Brain microvascular endothelial cell (primary cell): ENCODE data around the gene DKK3.
A peak's percentile ranks its signal among the peaks of the same experiment; 100 is the strongest.

ENCODE experiments used
- DNase-seq: peaks from one replicate; pipeline ENCODE4 v3.0.0-alpha.2; 2020
- H3K27ac ChIP-seq: fragments of 250-450 bp; sonication (Bioruptor Pico); 2 replicates; pipeline ENCODE4 v1.5.1; 2020; ENCODE audit warnings: mild to moderate bottlenecking, moderate library complexity
- H3K27me3 ChIP-seq: fragments of 250-450 bp; sonication (Bioruptor Pico); replicated peaks from 2 replicates; pipeline ENCODE4 v1.5.1; 2020; ENCODE audit warnings: mild to moderate bottlenecking
- H3K36me3 ChIP-seq: fragments of 250-450 bp; sonication (Bioruptor Pico); replicated peaks from 2 replicates; pipeline ENCODE4 v1.5.1; 2020; ENCODE audit warnings: mild to moderate bottlenecking
- H3K4me3 ChIP-seq: 2 replicates; pipeline ENCODE4 v1.5.1; 2011; ENCODE audit warnings: low read depth, mild to moderate bottlenecking, control low read depth, low read length, moderate library complexity
- CTCF ChIP-seq: IDR thresholded peaks from 2 replicates; pipeline ENCODE4 v1.5.1; 2011; ENCODE audit warnings: low read depth, mild to moderate bottlenecking, moderate library complexity, low read length, control low read depth, inconsistent platforms; ENCODE audit errors: missing control alignments
- in situ Hi-C: cut with HindIII; loops from 2 replicates; pipeline ENCODE4 v1.10.0; 2017; ENCODE audit warnings: low sequenced_read_pairs, low pct_ligation_motif_present

The DKK3 gene

GRCh38 chr11:12008790-12009616, 577 bp upstream of the DKK3 start:
- no peak for DNase-seq
- in situ Hi-C loops, result no loop called here
- Histone ChIP-seq H3K27me3 (no peaks in the 10 kb centered on the region), H3K36me3 (no peaks in the 10 kb centered on the region), H3K4me3 (peak overlapping the region; percentile 79), H3K27ac (no peak overlapping the region)
- no peak for TF ChIP-seq CTCF

GRCh38 chr11:12007230-12007593, 1.2 kb downstream of the DKK3 start:
- Histone ChIP-seq H3K27ac (no peak overlapping the region), H3K4me3 (peak overlapping the region; percentile 79), H3K27me3 (no peaks in the 10 kb centered on the region), H3K36me3 (no peaks in the 10 kb centered on the region)
- DNase-seq, result no peak
- no peak for TF ChIP-seq CTCF
- in situ Hi-C loops, result no loop called here

GRCh38 chr11:12006552-12007229, 1.7 kb downstream of the DKK3 start:
- in situ Hi-C loops, result no loop called here
- H3K4me3 ChIP-seq, result no peak overlapping the region

GRCh38 chr11:12005476-12005875, 3.0 kb downstream of the DKK3 start:
- no peak for TF ChIP-seq CTCF
- Histone ChIP-seq H3K4me3 (no peak overlapping the region), H3K27me3 (no peaks in the 10 kb centered on the region), H3K36me3 (peaks cover 3% of the 10 kb centered on the region), H3K27ac (no peak overlapping the region)
- in situ Hi-C loops, result no loop called here
- DNase-seq, result no peak

More at GRCh38 chr11:12006552-12007229, 1.7 kb downstream of the DKK3 start:
- Histone ChIP-seq H3K36me3 (no peaks in the 10 kb centered on the region), H3K27me3 (no peaks in the 10 kb centered on the region), H3K27ac (no peak overlapping the region)
- DNase-seq, result no peak
- TF ChIP-seq CTCF, result no peak

GRCh38 chr11:12005061-12005460, 3.4 kb downstream of the DKK3 start:
- no peaks in the 10 kb centered on the region for H3K27me3 ChIP-seq
- in situ Hi-C loops, result no loop called here
- peaks cover 3% of the 10 kb centered on the region for H3K36me3 ChIP-seq
- H3K4me3 ChIP-seq, result no peak overlapping the region
- TF ChIP-seq CTCF, result no peak
- H3K27ac ChIP-seq, result no peak overlapping the region
- no peak for DNase-seq
